ENCODE results near the gene SMKR1.
"Not testable (repeated sequence)": the region's sequence is repeated elsewhere in the genome, so short reads cannot be mapped to it uniquely, and the experiment has no call there.

- TF ChIP-seq POLR2A, CTCF, POLR2AphosphoS5 (IDR thresholded peaks at IDR 0.05): not testable (repeated sequence)
Observed at GRCh38 chr7:129476398-129476797, 25.9 kb upstream of the SMKR1 start.
